Prostate gland (tissue), 2 donors: ENCODE results near the gene SLC6A3.

Source experiments
- POLR2AphosphoS5 ChIP-seq: sonication (generic); formaldehyde crosslinking; IDR thresholded peaks from one replicate; pipeline ENCODE4 v1.6.1; 2017; ENCODE audit warnings: antibody characterized with exemption
- TF ChIP-seq, protein P1 (sequence below), 4 experiments: fragments of 200-600 bp in 2 of 4; fragments of 450-650 bp in 2 of 4; sonication (generic) in 2 of 4; IDR thresholded peaks; 1 replicate in 3 of 4; 2 replicates in 1 of 4; pipeline ENCODE4 v1.5.1; 2016 to 2019; ENCODE audit warnings: antibody characterized with exemption in 4 of 4, mild to moderate bottlenecking in 2 of 4, moderate library complexity in 2 of 4

DNA sequence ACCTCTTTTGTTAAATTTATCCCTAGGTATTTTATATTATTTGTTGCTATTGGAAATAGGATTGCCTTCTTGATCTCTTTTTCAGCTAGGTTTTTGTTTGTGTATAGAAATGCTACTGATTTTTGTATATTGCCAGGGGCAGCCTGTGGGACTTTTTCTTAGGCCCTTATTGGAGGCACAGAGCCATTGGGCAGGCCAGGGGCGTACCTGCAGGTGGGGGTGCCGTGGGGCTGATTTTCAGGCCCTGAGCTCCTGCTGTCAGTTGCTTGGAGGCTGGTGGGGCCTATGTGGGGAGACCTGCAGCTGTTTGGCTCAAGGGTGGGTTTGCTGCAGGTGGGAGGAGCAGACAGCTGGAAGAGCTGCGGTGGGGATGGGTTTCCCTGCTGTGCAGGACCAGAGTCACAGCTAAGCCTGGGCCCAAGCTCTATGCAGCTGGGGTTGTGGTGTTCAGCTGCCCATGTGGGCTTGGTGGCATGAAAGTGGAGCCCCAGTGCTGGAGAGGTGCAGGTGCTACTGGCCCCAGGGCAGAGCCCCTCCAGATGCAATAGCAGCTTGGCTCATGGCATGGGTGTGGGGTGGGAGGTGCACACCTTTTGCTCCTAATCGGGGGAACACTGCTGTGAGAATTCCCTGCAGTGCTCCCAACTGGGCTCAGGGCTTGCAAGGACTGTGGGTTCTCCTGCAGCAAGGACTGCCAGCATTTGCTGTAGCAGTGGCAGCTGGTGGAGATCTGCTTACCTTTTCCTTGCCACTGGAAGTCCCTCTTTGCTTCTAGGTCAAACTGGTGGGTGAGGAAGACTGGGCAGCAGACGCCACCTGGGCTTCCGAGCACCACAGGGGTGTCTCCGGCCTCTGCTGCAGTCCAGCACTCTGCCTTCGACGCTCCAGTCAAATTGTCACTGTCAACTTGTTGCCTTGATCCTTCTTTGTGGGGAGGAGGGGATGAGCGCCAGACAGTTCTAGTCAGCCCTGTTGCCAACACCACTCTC, 92.7 kb downstream of the SLC6A3 start:
- TF ChIP-seq, protein P1, sequence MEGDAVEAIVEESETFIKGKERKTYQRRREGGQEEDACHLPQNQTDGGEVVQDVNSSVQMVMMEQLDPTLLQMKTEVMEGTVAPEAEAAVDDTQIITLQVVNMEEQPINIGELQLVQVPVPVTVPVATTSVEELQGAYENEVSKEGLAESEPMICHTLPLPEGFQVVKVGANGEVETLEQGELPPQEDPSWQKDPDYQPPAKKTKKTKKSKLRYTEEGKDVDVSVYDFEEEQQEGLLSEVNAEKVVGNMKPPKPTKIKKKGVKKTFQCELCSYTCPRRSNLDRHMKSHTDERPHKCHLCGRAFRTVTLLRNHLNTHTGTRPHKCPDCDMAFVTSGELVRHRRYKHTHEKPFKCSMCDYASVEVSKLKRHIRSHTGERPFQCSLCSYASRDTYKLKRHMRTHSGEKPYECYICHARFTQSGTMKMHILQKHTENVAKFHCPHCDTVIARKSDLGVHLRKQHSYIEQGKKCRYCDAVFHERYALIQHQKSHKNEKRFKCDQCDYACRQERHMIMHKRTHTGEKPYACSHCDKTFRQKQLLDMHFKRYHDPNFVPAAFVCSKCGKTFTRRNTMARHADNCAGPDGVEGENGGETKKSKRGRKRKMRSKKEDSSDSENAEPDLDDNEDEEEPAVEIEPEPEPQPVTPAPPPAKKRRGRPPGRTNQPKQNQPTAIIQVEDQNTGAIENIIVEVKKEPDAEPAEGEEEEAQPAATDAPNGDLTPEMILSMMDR (IDR thresholded peaks at IDR 0.05), result no peak
- no peak for TF ChIP-seq POLR2AphosphoS5
